ENCODE data around the gene HHAT.

Gene HHAT

GRCh38 chr1:210364479-210364878 lies 35.8 kb downstream of the HHAT start:
- H3K27me3 Mint-ChIP-seq: peaks cover 2% of the 10 kb centered on the region
- no peak overlapping the region for H3K27ac Mint-ChIP-seq
- H3K9me3 Mint-ChIP-seq: no peaks in the 10 kb centered on the region
- no peak overlapping the region for H3K4me3 Mint-ChIP-seq
- H3K36me3 Mint-ChIP-seq: no peaks in the 10 kb centered on the region
- H3K4me1 Mint-ChIP-seq: peaks cover 7% of the 10 kb centered on the region

GRCh38 chr1:210366767-210367166 lies 38.1 kb downstream of the HHAT start:
- H3K27ac Mint-ChIP-seq: no peak overlapping the region
- H3K4me3 Mint-ChIP-seq: no peak overlapping the region
- no peaks in the 10 kb centered on the region for H3K36me3 Mint-ChIP-seq
- H3K27me3 Mint-ChIP-seq: peaks cover 1% of the 10 kb centered on the region
- no peaks in the 10 kb centered on the region for H3K9me3 Mint-ChIP-seq
- no peaks in the 10 kb centered on the region for H3K4me1 Mint-ChIP-seq

GRCh38 chr1:210367566-210367965 lies 38.9 kb downstream of the HHAT start:
- no peak overlapping the region for H3K27ac Mint-ChIP-seq
- no peaks in the 10 kb centered on the region for H3K4me1 Mint-ChIP-seq
- no peaks in the 10 kb centered on the region for H3K27me3 Mint-ChIP-seq
- no peak overlapping the region for H3K4me3 Mint-ChIP-seq
- no peaks in the 10 kb centered on the region for H3K9me3 Mint-ChIP-seq
- H3K36me3 Mint-ChIP-seq: no peaks in the 10 kb centered on the region

GRCh38 chr1:210369425-210369824 lies 40.7 kb downstream of the HHAT start:
- Mint-ChIP-seq H3K9me3 (no peaks in the 10 kb centered on the region), H3K27ac (no peak overlapping the region), H3K4me3 (no peak overlapping the region), H3K27me3 (no peaks in the 10 kb centered on the region), H3K4me1 (peaks cover 11% of the 10 kb centered on the region), H3K36me3 (no peaks in the 10 kb centered on the region)

GRCh38 chr1:210371916-210372315 lies 43.2 kb downstream of the HHAT start:
- peaks cover 22% of the 10 kb centered on the region for H3K4me1 Mint-ChIP-seq
- H3K36me3 Mint-ChIP-seq: no peaks in the 10 kb centered on the region
- no peaks in the 10 kb centered on the region for H3K27me3 Mint-ChIP-seq
- H3K27ac Mint-ChIP-seq: no peak overlapping the region
- no peak overlapping the region for H3K4me3 Mint-ChIP-seq
- H3K9me3 Mint-ChIP-seq: no peaks in the 10 kb centered on the region

- H3K9me3 Mint-ChIP-seq: no peaks in the 10 kb centered on the region
- no peaks in the 10 kb centered on the region for H3K27me3 Mint-ChIP-seq
- peaks cover 22% of the 10 kb centered on the region for H3K4me1 Mint-ChIP-seq
- no peak overlapping the region for H3K4me3 Mint-ChIP-seq
- H3K27ac Mint-ChIP-seq: no peak overlapping the region
- no peaks in the 10 kb centered on the region for H3K36me3 Mint-ChIP-seq
These were observed 43.8 kb downstream of the HHAT start for GRCh38 chr1:210372491-210372890.

- Mint-ChIP-seq H3K4me1 (peaks cover 22% of the 10 kb centered on the region), H3K4me3 (no peak overlapping the region), H3K9me3 (no peaks in the 10 kb centered on the region), H3K36me3 (no peaks in the 10 kb centered on the region), H3K27me3 (no peaks in the 10 kb centered on the region), H3K27ac (no peak overlapping the region)
These were observed 44.4 kb downstream of the HHAT start for GRCh38 chr1:210372931-210373627.

GRCh38 chr1:210373628-210373877 lies 44.9 kb downstream of the HHAT start:
- Mint-ChIP-seq H3K4me1 (peaks cover 22% of the 10 kb centered on the region), H3K36me3 (no peaks in the 10 kb centered on the region), H3K4me3 (no peak overlapping the region), H3K27me3 (no peaks in the 10 kb centered on the region), H3K9me3 (no peaks in the 10 kb centered on the region), H3K27ac (no peak overlapping the region)

- no peak overlapping the region for H3K4me3 Mint-ChIP-seq
These were observed 45.3 kb downstream of the HHAT start for GRCh38 chr1:210373878-210374599.

GRCh38 chr1:210374600-210374953 lies 45.9 kb downstream of the HHAT start:
- Mint-ChIP-seq H3K36me3 (no peaks in the 10 kb centered on the region), H3K27me3 (no peaks in the 10 kb centered on the region), H3K4me3 (no peak overlapping the region), H3K4me1 (peaks cover 22% of the 10 kb centered on the region), H3K9me3 (no peaks in the 10 kb centered on the region), H3K27ac (peak overlapping the region; percentile 85)

More at GRCh38 chr1:210373878-210374599, 45.3 kb downstream of the HHAT start:
- peak overlapping the region; percentile 85 for H3K27ac Mint-ChIP-seq
- H3K36me3 Mint-ChIP-seq: no peaks in the 10 kb centered on the region
- no peaks in the 10 kb centered on the region for H3K27me3 Mint-ChIP-seq
- no peaks in the 10 kb centered on the region for H3K9me3 Mint-ChIP-seq
- peaks cover 22% of the 10 kb centered on the region for H3K4me1 Mint-ChIP-seq

GRCh38 chr1:210376836-210377372 lies 48.2 kb downstream of the HHAT start:
- peaks cover 22% of the 10 kb centered on the region for H3K4me1 Mint-ChIP-seq
- H3K36me3 Mint-ChIP-seq: no peaks in the 10 kb centered on the region
- no peak overlapping the region for H3K4me3 Mint-ChIP-seq
- no peak overlapping the region for H3K27ac Mint-ChIP-seq
- no peaks in the 10 kb centered on the region for H3K9me3 Mint-ChIP-seq
- no peaks in the 10 kb centered on the region for H3K27me3 Mint-ChIP-seq

- Mint-ChIP-seq H3K27me3 (no peaks in the 10 kb centered on the region), H3K36me3 (no peaks in the 10 kb centered on the region), H3K27ac (no peak overlapping the region), H3K4me3 (no peak overlapping the region), H3K4me1 (peaks cover 22% of the 10 kb centered on the region), H3K9me3 (no peaks in the 10 kb centered on the region)
These were observed 49.1 kb downstream of the HHAT start for GRCh38 chr1:210377731-210378333.

GRCh38 chr1:210378736-210379135 lies 50.0 kb downstream of the HHAT start:
- H3K27me3 Mint-ChIP-seq: no peaks in the 10 kb centered on the region
- H3K36me3 Mint-ChIP-seq: no peaks in the 10 kb centered on the region
- peaks cover 13% of the 10 kb centered on the region for H3K4me1 Mint-ChIP-seq
- H3K4me3 Mint-ChIP-seq: no peak overlapping the region
- H3K9me3 Mint-ChIP-seq: no peaks in the 10 kb centered on the region
- no peak overlapping the region for H3K27ac Mint-ChIP-seq

GRCh38 chr1:210381934-210382333 lies 53.2 kb downstream of the HHAT start:
- no peaks in the 10 kb centered on the region for H3K27me3 Mint-ChIP-seq

GRCh38 chr1:210384625-210385024 lies 55.9 kb downstream of the HHAT start:
- no peaks in the 10 kb centered on the region for H3K36me3 Mint-ChIP-seq
- no peaks in the 10 kb centered on the region for H3K4me1 Mint-ChIP-seq
- no peak overlapping the region for H3K27ac Mint-ChIP-seq
- H3K4me3 Mint-ChIP-seq: no peak overlapping the region
- H3K27me3 Mint-ChIP-seq: no peaks in the 10 kb centered on the region
- no peaks in the 10 kb centered on the region for H3K9me3 Mint-ChIP-seq

More at GRCh38 chr1:210381934-210382333, 53.2 kb downstream of the HHAT start:
- Mint-ChIP-seq H3K4me3 (no peak overlapping the region), H3K36me3 (no peaks in the 10 kb centered on the region), H3K9me3 (no peaks in the 10 kb centered on the region), H3K27ac (no peak overlapping the region), H3K4me1 (no peaks in the 10 kb centered on the region)

GRCh38 chr1:210385228-210385627 lies 56.5 kb downstream of the HHAT start:
- H3K4me1 Mint-ChIP-seq: no peaks in the 10 kb centered on the region
- H3K4me3 Mint-ChIP-seq: no peak overlapping the region
- no peaks in the 10 kb centered on the region for H3K27me3 Mint-ChIP-seq
- no peak overlapping the region for H3K27ac Mint-ChIP-seq
- no peaks in the 10 kb centered on the region for H3K9me3 Mint-ChIP-seq
- H3K36me3 Mint-ChIP-seq: no peaks in the 10 kb centered on the region
